DND-41 (cell line): ENCODE data around the gene MAPK6.

ENCODE experiments used
- ATAC-seq: fragments of 200-7000 bp; cut with Tn5 transposase; 3 replicates; pipeline ENCODE4 v1.9.1; 2021; ENCODE audit warnings: low read depth; ENCODE audit not compliant: insufficient read depth
- DNase-seq: peaks from one replicate; pipeline ENCODE4 v3.0.0-alpha.2; 2020
- H2AFZ ChIP-seq: 2 replicates; pipeline ENCODE4 v1.6.0; 2012; ENCODE audit warnings: low read depth, low read length
- H3K27ac ChIP-seq: 2 replicates; pipeline ENCODE4 v1.5.1; 2012; ENCODE audit warnings: low read length, inconsistent platforms
- H3K27me3 ChIP-seq: fragments of 200-600 bp; sonication (generic); 2 replicates; pipeline ENCODE4 v1.6.0; 2012; ENCODE audit warnings: low read length, mild to moderate bottlenecking, inconsistent platforms; ENCODE audit not compliant: insufficient read depth, poor library complexity
- H3K36me3 ChIP-seq: 2 replicates; pipeline ENCODE4 v1.5.1; 2012; ENCODE audit warnings: low read length, inconsistent platforms; ENCODE audit not compliant: insufficient read depth
- H3K4me1 ChIP-seq: 2 replicates; pipeline ENCODE4 v1.5.1; 2012; ENCODE audit warnings: mild to moderate bottlenecking, low read length; ENCODE audit not compliant: insufficient read depth
- H3K4me2 ChIP-seq: 2 replicates; pipeline ENCODE4 v1.6.0; 2012; ENCODE audit warnings: mild to moderate bottlenecking, moderate library complexity, low read length, inconsistent platforms; ENCODE audit not compliant: insufficient read depth
- H3K4me3 ChIP-seq, 2 experiments: fragments of 200-600 bp in 1 of 2; shearing (Covaris generic) in 1 of 2; 2 replicates each; pipeline ENCODE4 v1.5.1; 2012 to 2016; ENCODE audit warnings: inconsistent platforms in 2 of 2, low read length in 2 of 2, mild to moderate bottlenecking in 2 of 2, low read depth in 1 of 2, moderate library complexity in 1 of 2
- H3K79me2 ChIP-seq: 2 replicates; pipeline ENCODE4 v1.6.0; 2012; ENCODE audit warnings: low read length, inconsistent platforms; ENCODE audit not compliant: insufficient read depth
- H3K9ac ChIP-seq: 2 replicates; pipeline ENCODE4 v1.6.0; 2012; ENCODE audit warnings: low read depth, mild to moderate bottlenecking, inconsistent platforms, low read length, moderate library complexity
- H3K9me3 ChIP-seq: 2 replicates; pipeline ENCODE4 v1.5.1; 2012; ENCODE audit warnings: low read length, moderate library complexity, mild to moderate bottlenecking, inconsistent platforms; ENCODE audit not compliant: insufficient read depth, severe bottlenecking
- H4K20me1 ChIP-seq: 2 replicates; pipeline ENCODE4 v1.6.0; 2012; ENCODE audit warnings: low read length; ENCODE audit not compliant: insufficient read depth
- EZH2 ChIP-seq: IDR thresholded peaks from 3 replicates; pipeline ENCODE4 v1.6.1; 2012; ENCODE audit warnings: borderline replicate concordance, low read depth, mild to moderate bottlenecking, moderate library complexity, low read length, inconsistent platforms; ENCODE audit not compliant: severe bottlenecking
- TF ChIP-seq, protein P1 (sequence below): IDR thresholded peaks from 2 replicates; pipeline ENCODE4 v1.5.1; 2012; ENCODE audit warnings: borderline replicate concordance, low read length, moderate library complexity, mild to moderate bottlenecking; ENCODE audit not compliant: poor library complexity, severe bottlenecking; ENCODE audit errors: extremely low read depth

Gene MAPK6

GRCh38 chr15:52006702-52007340, 12.2 kb upstream of the MAPK6 start:
- Histone ChIP-seq H3K4me3 (no peak overlapping the region), H3K27me3 (no peaks in the 10 kb centered on the region), H3K79me2 (no peaks in the 10 kb centered on the region), H3K36me3 (no peaks in the 10 kb centered on the region), H4K20me1 (no peaks in the 10 kb centered on the region), H2AFZ (no peak overlapping the region), H3K9ac (no peak overlapping the region), H3K4me1 (no peaks in the 10 kb centered on the region), H3K4me2 (no peak overlapping the region), H3K9me3 (no peaks in the 10 kb centered on the region), H3K27ac (no peak overlapping the region)
- ATAC-seq (no peak), DNase-seq (no peak)
- TF ChIP-seq, protein P1, sequence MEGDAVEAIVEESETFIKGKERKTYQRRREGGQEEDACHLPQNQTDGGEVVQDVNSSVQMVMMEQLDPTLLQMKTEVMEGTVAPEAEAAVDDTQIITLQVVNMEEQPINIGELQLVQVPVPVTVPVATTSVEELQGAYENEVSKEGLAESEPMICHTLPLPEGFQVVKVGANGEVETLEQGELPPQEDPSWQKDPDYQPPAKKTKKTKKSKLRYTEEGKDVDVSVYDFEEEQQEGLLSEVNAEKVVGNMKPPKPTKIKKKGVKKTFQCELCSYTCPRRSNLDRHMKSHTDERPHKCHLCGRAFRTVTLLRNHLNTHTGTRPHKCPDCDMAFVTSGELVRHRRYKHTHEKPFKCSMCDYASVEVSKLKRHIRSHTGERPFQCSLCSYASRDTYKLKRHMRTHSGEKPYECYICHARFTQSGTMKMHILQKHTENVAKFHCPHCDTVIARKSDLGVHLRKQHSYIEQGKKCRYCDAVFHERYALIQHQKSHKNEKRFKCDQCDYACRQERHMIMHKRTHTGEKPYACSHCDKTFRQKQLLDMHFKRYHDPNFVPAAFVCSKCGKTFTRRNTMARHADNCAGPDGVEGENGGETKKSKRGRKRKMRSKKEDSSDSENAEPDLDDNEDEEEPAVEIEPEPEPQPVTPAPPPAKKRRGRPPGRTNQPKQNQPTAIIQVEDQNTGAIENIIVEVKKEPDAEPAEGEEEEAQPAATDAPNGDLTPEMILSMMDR, result no peak
- TF ChIP-seq EZH2, result no peak

GRCh38 chr15:52008359-52008697, 10.7 kb upstream of the MAPK6 start:
- Histone ChIP-seq H3K9me3 (no peaks in the 10 kb centered on the region), H2AFZ (no peak overlapping the region), H3K9ac (no peak overlapping the region), H3K27me3 (no peaks in the 10 kb centered on the region), H3K27ac (no peak overlapping the region), H3K79me2 (no peaks in the 10 kb centered on the region), H3K4me2 (no peak overlapping the region), H3K36me3 (no peaks in the 10 kb centered on the region), H4K20me1 (no peaks in the 10 kb centered on the region), H3K4me3 (no peak overlapping the region), H3K4me1 (no peaks in the 10 kb centered on the region)
- no peak for TF ChIP-seq EZH2
- TF ChIP-seq, protein P1, result no peak
- DNase-seq (no peak), ATAC-seq (no peak)

DNA sequence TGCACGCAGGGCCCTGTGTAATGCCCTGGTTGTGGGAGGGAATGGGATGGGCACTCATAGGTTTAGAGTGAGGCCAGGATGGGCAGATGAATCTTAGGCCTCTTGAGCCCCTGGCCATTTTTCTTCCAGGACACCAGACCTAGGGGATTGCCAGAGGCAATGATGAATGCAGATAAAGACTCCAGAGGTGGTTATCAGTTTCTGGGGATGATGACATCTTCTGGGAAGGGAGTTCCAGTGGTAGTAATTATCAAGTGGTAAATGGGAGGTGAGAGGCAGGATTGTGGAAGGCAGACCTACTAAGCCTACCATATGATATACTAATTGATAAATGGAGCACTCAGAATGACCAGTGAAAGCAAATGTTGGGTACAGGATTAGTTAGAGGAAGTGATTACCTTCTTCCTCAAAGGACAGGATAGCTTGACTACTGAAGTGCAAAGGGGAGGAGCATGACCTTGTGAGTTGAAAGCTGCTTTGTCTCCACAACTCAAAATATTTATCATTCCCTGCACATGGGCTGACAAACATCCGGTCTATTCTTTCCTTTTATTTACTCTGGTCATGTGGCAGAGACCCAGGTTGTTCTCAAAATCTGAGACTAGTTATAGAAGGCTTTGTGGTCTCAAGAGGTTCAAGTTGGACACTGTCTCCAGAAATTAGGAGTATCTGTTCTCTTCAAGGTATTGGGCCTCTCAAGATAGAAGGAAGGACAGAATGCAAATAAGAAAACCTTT, 10.2 kb upstream of the MAPK6 start:
- Histone ChIP-seq H3K4me2 (no peak overlapping the region), H3K36me3 (no peaks in the 10 kb centered on the region), H3K9ac (no peak overlapping the region), H2AFZ (no peak overlapping the region), H3K4me3 (no peak overlapping the region), H3K27ac (no peak overlapping the region), H3K27me3 (no peaks in the 10 kb centered on the region), H3K79me2 (no peaks in the 10 kb centered on the region), H3K9me3 (no peaks in the 10 kb centered on the region), H3K4me1 (no peaks in the 10 kb centered on the region), H4K20me1 (no peaks in the 10 kb centered on the region)
- TF ChIP-seq, protein P1, result no peak
- no peak for TF ChIP-seq EZH2
- DNase-seq (no peak), ATAC-seq (no peak)
